SH-SY5Y (cell line): Measurements from ENCODE around the gene PRR29.

Experiments
- GATA2 ChIP-seq: IDR thresholded peaks from 2 replicates; pipeline ENCODE4 v1.6.1; 2011; ENCODE audit warnings: mild to moderate bottlenecking, low read depth, low read length
- GATA3 ChIP-seq: IDR thresholded peaks from 2 replicates; pipeline ENCODE4 v1.6.1; 2011; ENCODE audit warnings: low read depth, mild to moderate bottlenecking, low read length, moderate library complexity

- no peak for TF ChIP-seq GATA2
- TF ChIP-seq GATA3, result no peak
Measured at GRCh38 chr17:64036198-64036922, 38.2 kb downstream of the PRR29 start.
